ENCODE data around the gene NECTIN1. TPM values are rescaled to one million over a fixed set of nuclear protein-coding genes. Genes with fewer than 3 reads are reported as not detected.

The NECTIN1 gene
- total RNA-seq, 1 donor from 2014 or later, result 2.6 TPM

- intact Hi-C loops (cut with micrococcal nuclease), result loop anchor here (10.0 kb wide), 1 partner anchor 348 kb away; no protein-coding TSS in a partner anchor
Measured at GRCh38 chr11:119756169-119756865, 27.3 kb upstream of the NECTIN1 start.

DNA sequence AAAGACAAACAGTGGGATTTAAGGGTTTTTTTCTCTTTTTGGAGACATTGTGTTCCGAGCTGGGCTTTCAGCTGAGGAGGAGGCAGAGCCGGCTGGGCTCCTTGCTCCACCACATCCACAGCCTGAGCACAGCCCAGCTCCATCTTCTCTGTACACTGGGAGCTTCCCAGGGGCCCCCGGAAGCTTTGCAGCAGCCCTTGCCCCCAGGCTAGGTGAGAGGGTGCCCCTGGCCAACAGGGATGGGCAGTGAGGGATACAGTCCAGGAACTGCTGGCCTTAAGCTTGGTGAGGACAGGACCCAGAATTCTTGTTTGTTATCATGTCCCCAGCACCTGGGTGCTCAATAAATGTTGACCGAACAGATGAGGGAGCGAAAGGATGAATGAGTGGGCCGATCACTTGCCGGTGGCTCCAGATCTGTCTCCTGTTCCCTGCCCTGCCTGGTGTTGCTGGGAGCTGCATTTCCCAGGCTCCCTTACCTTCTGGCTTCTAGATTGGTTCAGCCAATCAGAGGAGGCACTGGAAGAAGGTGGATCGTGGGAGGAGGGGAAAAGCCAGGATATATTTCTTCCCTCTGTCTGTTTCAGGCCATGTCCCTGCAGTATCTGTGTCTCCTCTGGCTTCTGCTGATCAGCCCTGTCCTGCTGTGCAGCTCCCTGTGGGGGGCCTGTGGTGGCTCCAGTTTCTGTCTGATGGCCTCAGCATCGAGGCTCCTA is 26.5 kb upstream of the NECTIN1 start:
- intact Hi-C loops (cut with micrococcal nuclease), result loop anchor here (10.0 kb wide), 1 partner anchor 349 kb away; no protein-coding TSS in a partner anchor

GRCh38 chr11:119754656-119755355 is 25.8 kb upstream of the NECTIN1 start:
- intact Hi-C loops (cut with micrococcal nuclease), result loop anchor here (10.0 kb wide), 1 partner anchor 350 kb away; no protein-coding TSS in a partner anchor

- intact Hi-C loops (cut with micrococcal nuclease), result loop anchor here (10.0 kb wide), 1 partner anchor 351 kb away; no protein-coding TSS in a partner anchor
Measured at GRCh38 chr11:119754199-119754598, 25.2 kb upstream of the NECTIN1 start.

DNA sequence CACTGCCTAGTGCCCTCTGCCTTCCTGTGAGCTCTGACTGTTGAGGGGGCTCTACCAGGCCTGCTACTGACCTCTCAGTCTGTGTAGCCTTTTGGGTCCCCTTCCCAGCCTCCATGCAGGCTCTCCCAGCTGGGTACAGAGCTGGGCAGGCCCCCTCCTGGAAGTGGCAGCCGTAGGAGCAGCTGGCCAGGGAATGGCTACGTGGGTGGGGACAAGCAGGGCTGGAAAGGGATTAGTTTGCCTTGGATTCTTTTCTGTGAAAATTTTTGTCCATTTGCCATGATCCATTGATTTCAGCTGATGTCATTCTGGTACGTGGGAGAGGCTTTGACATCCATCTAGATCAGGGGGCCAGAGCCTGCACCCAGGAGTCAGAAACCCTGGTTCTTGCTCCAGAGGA is 23.9 kb upstream of the NECTIN1 start:
- intact Hi-C loops (cut with micrococcal nuclease), result loop anchor here (10.0 kb wide), 1 partner anchor 352 kb away; no protein-coding TSS in a partner anchor

- intact Hi-C loops (cut with micrococcal nuclease), result loop anchor here (10.0 kb wide), 1 partner anchor 352 kb away; no protein-coding TSS in a partner anchor
Measured at GRCh38 chr11:119752345-119752871, 23.4 kb upstream of the NECTIN1 start.

DNA sequence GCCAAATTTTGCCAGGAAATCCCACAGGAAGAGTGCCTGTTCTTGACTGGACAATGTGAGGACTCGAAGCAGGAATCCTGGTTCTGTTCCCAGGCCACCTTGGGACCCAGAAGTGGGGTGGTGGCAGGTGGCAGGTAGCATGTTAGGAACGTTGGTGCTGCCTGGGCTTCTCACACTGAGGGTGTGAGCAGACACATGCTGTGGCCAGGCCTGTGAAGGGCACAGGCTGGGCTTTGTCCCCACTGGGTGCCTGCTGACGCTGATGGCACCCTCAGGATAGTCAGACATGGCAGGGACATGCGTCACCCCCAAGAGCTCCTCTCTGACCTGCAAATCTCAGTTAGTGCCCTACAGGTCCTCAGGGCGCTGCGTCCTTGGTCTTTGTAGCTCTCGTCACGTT is 21.1 kb upstream of the NECTIN1 start:
- intact Hi-C loops (cut with micrococcal nuclease), result loop anchor here (10.0 kb wide), 1 partner anchor 355 kb away; no protein-coding TSS in a partner anchor

DNA sequence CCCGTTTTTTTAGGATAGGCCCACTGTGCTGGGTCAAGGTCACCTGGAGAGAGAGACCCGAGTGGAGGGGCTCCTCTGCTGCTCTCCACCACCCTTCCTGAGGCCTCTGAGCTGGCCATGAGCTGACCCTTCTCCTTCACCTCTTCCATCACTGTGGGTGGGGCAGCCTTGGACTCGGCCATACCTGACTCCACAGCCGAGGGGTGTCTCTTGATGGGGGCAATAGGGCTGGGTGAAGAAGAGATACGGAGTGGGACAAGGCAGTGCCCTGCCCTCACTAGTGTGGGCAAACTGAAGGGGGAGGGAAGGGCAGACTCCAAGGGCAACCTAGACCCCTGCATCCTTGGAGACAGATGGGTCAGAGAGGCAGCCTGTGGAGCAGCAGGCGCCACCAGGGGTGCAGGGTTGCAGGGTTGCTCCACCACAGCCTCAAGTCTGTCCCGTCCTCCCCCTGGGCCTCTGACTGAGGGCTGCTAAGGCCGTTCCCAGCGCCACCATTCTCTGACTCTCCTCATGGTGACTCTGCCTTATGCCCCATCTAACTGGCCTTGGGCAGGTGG is 20.1 kb upstream of the NECTIN1 start:
- intact Hi-C loops (cut with micrococcal nuclease), result no loop called here

DNA sequence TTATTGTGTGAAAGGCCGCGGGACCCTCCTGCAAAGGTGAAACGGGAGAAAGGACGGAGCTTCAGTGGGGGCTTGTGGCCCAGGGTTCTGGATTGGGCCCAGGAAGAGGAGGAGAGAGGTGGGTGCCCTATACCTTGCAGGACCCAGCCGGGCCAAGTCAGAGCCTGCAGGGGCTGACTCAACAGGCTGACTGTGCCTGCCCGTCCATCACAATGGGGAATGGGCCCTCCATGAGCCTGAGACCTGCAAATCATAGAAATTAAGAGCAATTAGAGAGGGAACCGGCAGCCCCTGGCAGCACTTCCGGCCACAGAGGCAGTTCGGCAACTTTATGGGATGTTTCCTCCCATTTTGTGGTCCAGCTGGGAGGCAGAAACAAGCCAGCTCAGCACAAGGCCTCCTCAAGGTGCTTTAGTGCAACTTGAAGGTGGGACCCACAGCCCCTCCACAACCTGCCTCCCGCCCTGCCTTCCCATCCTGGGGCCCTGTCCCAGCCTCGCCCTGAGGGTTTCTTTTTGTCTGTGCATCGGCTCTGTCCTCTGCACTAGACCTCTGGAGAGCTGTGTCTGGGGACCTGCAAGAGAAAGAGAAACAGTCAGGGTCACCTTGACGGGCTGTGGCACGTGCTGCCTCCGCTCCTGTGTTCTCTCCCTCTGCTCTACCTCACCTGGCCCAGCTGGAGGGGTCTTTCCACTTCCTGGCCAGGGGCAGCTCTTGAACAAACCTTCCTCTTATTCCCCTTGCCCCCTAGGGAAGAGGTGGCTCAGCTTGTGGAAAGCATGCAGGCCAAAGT is 19.1 kb upstream of the NECTIN1 start:
- intact Hi-C loops (cut with micrococcal nuclease), result no loop called here

DNA sequence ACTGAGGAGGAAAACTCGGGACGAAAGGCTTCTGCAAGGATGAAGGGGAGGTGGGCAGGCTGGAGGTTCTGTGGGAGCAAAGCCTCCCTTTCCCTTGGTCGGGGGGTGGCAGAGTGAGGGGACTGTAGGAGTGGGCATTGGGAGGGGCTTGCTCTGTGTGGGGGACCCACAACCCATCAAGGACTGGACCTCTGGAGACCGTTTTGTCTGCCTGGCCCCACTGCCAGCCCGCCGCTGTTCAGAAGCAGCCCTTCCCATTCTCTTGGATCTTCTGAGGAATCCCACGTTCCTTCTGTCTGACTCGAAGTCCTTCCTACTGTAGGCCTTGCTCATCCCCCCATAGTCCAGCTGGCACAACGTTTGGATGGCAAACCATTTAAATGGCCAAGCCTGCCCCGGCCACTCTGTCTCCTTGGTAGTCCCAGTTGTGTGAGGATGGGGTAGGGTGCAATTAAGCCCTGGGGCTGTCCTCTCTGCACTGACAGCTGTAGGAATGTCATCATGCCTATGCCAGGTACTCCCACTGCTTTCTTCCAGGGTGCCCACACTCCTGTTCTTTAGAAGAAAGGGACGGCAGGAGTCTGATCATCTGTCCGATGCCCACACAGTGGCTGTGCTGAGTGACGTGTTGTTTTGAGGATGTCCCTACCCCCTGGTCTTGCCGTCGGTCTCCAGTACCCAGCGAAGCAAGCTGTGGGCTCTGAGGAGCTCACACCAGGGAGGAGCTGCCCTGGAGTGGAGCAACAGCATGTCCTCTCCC is 17.0 kb upstream of the NECTIN1 start:
- intact Hi-C loops (cut with micrococcal nuclease), result no loop called here

DNA sequence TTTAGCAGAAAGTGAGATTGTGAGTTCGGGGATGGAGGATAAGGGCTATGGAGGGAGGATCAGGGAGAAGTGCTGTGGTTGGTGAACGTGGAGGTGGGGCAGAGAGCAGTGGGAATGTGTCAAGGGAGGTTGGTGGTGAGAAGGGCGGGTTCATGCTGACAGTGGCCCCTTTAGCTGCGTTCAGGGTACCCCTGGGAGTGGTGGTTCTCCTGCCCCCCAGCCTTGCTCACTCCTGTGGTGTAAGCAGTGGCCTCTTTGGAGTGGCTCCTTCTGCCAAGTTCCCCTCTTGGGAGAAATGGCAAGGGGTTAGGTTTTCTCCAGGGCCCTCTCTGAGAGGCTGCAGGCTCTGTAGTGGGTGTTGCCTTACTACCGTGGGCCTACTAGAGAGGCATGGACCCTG is 16.1 kb upstream of the NECTIN1 start:
- intact Hi-C loops (cut with micrococcal nuclease), result no loop called here

DNA sequence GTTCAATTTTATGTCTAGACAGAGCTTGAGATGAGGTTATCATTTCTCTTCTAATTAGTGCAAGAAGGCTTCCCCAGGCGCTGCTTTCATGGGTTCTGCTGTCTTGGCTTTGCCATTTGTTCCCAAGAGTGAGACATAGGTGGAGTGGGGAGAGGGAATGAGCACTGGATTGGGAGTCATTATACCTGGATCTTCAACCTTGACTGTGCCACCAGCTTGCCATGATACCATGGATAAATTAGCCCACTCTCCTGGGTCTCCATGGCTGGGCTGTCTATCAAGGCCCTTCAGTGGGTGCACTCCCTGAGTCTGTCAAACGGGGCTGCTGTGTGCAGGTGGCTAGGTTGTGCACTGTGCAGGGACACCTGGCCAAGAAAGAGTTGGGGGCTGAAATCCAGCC is 15.6 kb upstream of the NECTIN1 start:
- intact Hi-C loops (cut with micrococcal nuclease), result loop anchor here (5.0 kb wide), 1 partner anchor 262 kb away; no protein-coding TSS in a partner anchor

DNA sequence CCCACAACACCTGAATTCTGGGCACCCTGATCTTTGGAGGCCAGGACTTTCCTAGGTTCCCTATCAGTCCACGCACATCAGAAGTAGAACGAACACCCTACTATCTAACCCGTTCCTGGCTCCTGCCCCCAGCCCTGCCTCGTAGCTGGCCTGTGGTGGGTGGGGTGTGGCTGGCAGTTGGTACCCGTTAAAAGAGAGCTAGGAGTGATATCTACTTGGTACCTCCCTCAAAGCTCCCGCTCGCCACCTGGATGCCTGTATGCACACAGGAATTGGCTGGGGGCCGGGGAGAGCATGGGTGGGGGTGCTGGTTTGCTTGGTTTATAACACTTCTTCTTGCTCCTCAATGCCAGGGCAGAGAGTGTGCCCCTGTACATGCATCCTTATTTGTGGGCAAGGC is 14.0 kb upstream of the NECTIN1 start:
- intact Hi-C loops (cut with micrococcal nuclease), result loop anchor here (5.0 kb wide), 1 partner anchor 261 kb away; no protein-coding TSS in a partner anchor

GRCh38 chr11:119742263-119742861 is 13.4 kb upstream of the NECTIN1 start:
- intact Hi-C loops (cut with micrococcal nuclease), result loop anchor here (5.0 kb wide), 1 partner anchor 260 kb away; no protein-coding TSS in a partner anchor

GRCh38 chr11:119741369-119742262 is 12.6 kb upstream of the NECTIN1 start:
- intact Hi-C loops (cut with micrococcal nuclease), result loop anchor here (1.0 to 5.0 kb wide), 2 partner anchors 75 to 259 kb away; no protein-coding TSS in a partner anchor

DNA sequence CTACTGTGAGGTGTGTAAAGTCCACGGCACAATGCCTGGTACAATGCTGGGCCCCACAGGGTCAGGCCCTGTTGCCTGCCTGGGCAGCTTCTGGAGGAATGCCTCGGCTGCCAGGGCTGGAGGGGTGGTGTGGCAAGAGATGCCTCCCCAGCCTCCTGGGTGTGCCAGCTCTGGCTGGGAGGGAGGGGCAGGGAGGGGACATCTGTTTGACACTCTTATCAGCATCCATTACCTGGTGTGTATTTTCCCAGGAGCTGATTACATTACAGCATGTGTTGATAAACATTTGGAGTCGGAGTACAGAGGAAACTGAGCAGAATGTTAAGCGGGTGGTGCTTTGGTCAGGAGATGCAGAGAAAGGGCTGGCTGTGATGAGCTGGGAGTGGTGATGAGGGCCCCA is 11.0 kb upstream of the NECTIN1 start:
- intact Hi-C loops (cut with micrococcal nuclease), result loop anchor here (5.0 kb wide), 1 partner anchor 258 kb away; no protein-coding TSS in a partner anchor

DNA sequence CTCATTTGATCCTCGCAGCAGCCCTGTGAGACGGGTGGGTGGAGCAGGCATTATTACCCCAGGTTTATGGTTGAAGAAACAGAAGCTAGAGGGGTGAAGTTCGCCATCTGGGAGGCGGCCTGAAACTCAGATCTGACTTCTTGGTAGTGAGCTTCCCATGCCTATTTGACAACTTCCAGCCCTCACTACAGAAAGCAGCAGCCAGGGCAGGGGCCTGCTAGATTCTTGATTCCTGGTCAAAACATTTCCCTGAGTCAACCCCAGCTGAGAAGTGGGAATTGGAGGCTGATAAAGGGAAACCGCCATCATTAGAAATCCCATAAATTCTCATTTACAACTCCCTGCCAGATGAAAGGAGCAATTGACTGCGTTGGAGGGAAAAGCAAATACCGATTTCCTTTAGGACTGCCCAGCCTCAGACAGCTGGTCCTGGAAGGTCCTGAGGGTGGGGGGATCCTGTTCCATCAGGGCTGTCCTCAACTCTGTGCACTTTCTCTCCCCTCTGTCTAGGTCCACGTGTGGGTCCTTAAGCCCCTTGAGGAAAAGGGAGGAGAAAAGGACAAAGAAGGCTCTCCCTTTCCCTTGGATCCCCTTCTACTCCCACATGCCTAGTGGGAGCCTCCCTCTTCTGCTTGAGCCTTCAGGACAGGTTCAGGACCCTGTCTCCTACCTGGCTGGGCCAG is 10.2 kb upstream of the NECTIN1 start:
- intact Hi-C loops (cut with micrococcal nuclease), result no loop called here

All from T-helper 2 cell treated with Interferon-gamma antibody and Interleukin-4, amounts not matched to agents 100 ng/mL and 5 ng/mL, for 36 hours (primary cell).